Loucy (cell line): ENCODE measurements around the gene SLC35A4.

ENCODE experiments used
- H2AFZ ChIP-seq: fragments of 200-600 bp; sonication (generic); 2 replicates; pipeline ENCODE4 v1.6.0; 2016; ENCODE audit warnings: antibody characterized with exemption, mild to moderate bottlenecking, low read length, moderate library complexity
- H3F3A ChIP-seq: fragments of 200-600 bp; 2 replicates; pipeline ENCODE4 v1.6.0; 2016; ENCODE audit warnings: antibody characterized with exemption, low read depth, mild to moderate bottlenecking
- H3K27me3 ChIP-seq: fragments of 200-600 bp; sonication (generic); 2 replicates; pipeline ENCODE4 v1.6.1; 2014; ENCODE audit warnings: low read length, mild to moderate bottlenecking; ENCODE audit not compliant: insufficient read depth, poor library complexity, severe bottlenecking
- H3K36me3 ChIP-seq: fragments of 200-600 bp; sonication (generic); 2 replicates; pipeline ENCODE4 v1.6.1; 2016; ENCODE audit warnings: low read length; ENCODE audit not compliant: insufficient read depth
- H3K4me1 ChIP-seq: fragments of 200-600 bp; sonication (generic); 2 replicates; pipeline ENCODE4 v1.5.1; 2014; ENCODE audit warnings: low read length, mild to moderate bottlenecking; ENCODE audit not compliant: insufficient read depth, poor library complexity, severe bottlenecking
- H3K4me2 ChIP-seq: fragments of 200-600 bp; sonication (generic); 2 replicates; pipeline ENCODE4 v1.6.0; 2014; ENCODE audit warnings: antibody characterized with exemption, low read length, low read depth, mild to moderate bottlenecking; ENCODE audit not compliant: poor library complexity, severe bottlenecking
- H3K4me3 ChIP-seq: fragments of 200-600 bp; sonication (generic); 2 replicates; pipeline ENCODE4 v1.5.1; 2014; ENCODE audit warnings: low read length, mild to moderate bottlenecking, mixed read lengths; ENCODE audit not compliant: poor library complexity, severe bottlenecking
- H3K79me2 ChIP-seq: fragments of 200-600 bp; sonication (generic); 2 replicates; pipeline ENCODE4 v1.6.1; 2014; ENCODE audit warnings: low read length; ENCODE audit not compliant: insufficient read depth
- H3K9ac ChIP-seq: fragments of 200-600 bp; sonication (generic); 2 replicates; pipeline ENCODE4 v1.6.0; 2014; ENCODE audit warnings: mild to moderate bottlenecking, low read depth, low read length, moderate library complexity; ENCODE audit not compliant: poor library complexity, severe bottlenecking
- H3K9me2 ChIP-seq: fragments of 200-600 bp; sonication (generic); replicated peaks from 2 replicates; pipeline ENCODE4 v1.6.1; 2016; ENCODE audit warnings: low read depth, low read length, mixed read lengths
- H3K9me3 ChIP-seq: fragments of 200-600 bp; sonication (generic); 2 replicates; pipeline ENCODE4 v1.6.1; 2014; ENCODE audit warnings: mild to moderate bottlenecking, antibody characterized with exemption, low read length, low read depth; ENCODE audit not compliant: insufficient read depth
- H4K20me1 ChIP-seq: fragments of 200-600 bp; sonication (generic); 2 replicates; pipeline ENCODE4 v1.6.0; 2014; ENCODE audit warnings: antibody characterized with exemption, low read length, mild to moderate bottlenecking; ENCODE audit not compliant: insufficient read depth, poor library complexity, severe bottlenecking
- CTCF ChIP-seq: fragments of 200-600 bp; sonication (generic); conservative IDR thresholded peaks from 2 replicates; pipeline ENCODE4 v1.5.1; 2014; ENCODE audit warnings: mild to moderate bottlenecking, antibody characterized with exemption, low read length
- EZH2phosphoT487 ChIP-seq: fragments of 200-600 bp; IDR thresholded peaks from 2 replicates; pipeline ENCODE4 v1.6.1; 2018; ENCODE audit warnings: antibody characterized with exemption, mild to moderate bottlenecking, moderate library complexity, borderline replicate concordance

Gene SLC35A4

GRCh38 chr5:140568443-140569063, 3.9 kb downstream of the SLC35A4 start:
- Histone ChIP-seq H3K4me3 (no peak overlapping the region), H3K9me2 (no peaks in the 10 kb centered on the region), H3K36me3 (peaks cover 3% of the 10 kb centered on the region; the same call in 1 of the 2 replicates), H3K4me2 (no peak overlapping the region), H4K20me1 (peaks cover 4% of the 10 kb centered on the region), H3F3A (no peaks in the 10 kb centered on the region), H3K9ac (no peak overlapping the region), H3K27me3 (no peaks in the 10 kb centered on the region), H3K9me3 (no peaks in the 10 kb centered on the region), H3K79me2 (peaks cover 38% of the 10 kb centered on the region), H2AFZ (no peak overlapping the region), H3K4me1 (peaks cover 19% of the 10 kb centered on the region)
- no peak for TF ChIP-seq CTCF
- TF ChIP-seq EZH2phosphoT487, result no peak

GRCh38 chr5:140569197-140569596, 4.6 kb downstream of the SLC35A4 start:
- H3K9me2 ChIP-seq, result no peaks in the 10 kb centered on the region
- H3K4me3 ChIP-seq, result no peak overlapping the region
- no peak overlapping the region for H3K9ac ChIP-seq
- H3K9me3 ChIP-seq, result no peaks in the 10 kb centered on the region
- peaks cover 31% of the 10 kb centered on the region for H3K79me2 ChIP-seq
- H3K36me3 ChIP-seq, result peaks cover 3% of the 10 kb centered on the region; the same call in 1 of the 2 replicates
- H3F3A ChIP-seq, result no peaks in the 10 kb centered on the region
- H3K4me2 ChIP-seq, result no peak overlapping the region
- no peaks in the 10 kb centered on the region for H3K27me3 ChIP-seq
- no peak for TF ChIP-seq EZH2phosphoT487
- TF ChIP-seq CTCF, result no peak
- H3K4me1 ChIP-seq, result peaks cover 17% of the 10 kb centered on the region
- no peak overlapping the region for H2AFZ ChIP-seq
- H4K20me1 ChIP-seq, result no peaks in the 10 kb centered on the region

GRCh38 chr5:140570058-140570457, 5.4 kb downstream of the SLC35A4 start:
- Histone ChIP-seq H3K27me3 (no peaks in the 10 kb centered on the region), H3K9ac (no peak overlapping the region), H3K79me2 (peaks cover 25% of the 10 kb centered on the region), H2AFZ (no peak overlapping the region), H3F3A (no peaks in the 10 kb centered on the region), H3K9me2 (no peaks in the 10 kb centered on the region), H3K4me3 (no peak overlapping the region), H3K36me3 (peaks cover 3% of the 10 kb centered on the region; the same call in 1 of the 2 replicates), H3K4me2 (no peak overlapping the region), H4K20me1 (no peaks in the 10 kb centered on the region), H3K9me3 (no peaks in the 10 kb centered on the region), H3K4me1 (peaks cover 17% of the 10 kb centered on the region)
- TF ChIP-seq EZH2phosphoT487 (no peak), CTCF (no peak)
